OCI-M2 (cell line): ENCODE results near the gene LIX1.
"Not testable (repeated sequence)": the region's sequence is repeated elsewhere in the genome, so short reads cannot be mapped to it uniquely, and the experiment has no call there.

ENCODE experiments used
- DNase-seq: peaks from one replicate; lab custom pipeline; 2025; ENCODE audit not compliant: unreplicated experiment; lab: John Stamatoyannopoulos, UW

The LIX1 gene

GRCh38 chr5:97142521-97143254, at the start of gene LIX1:
TSS of gene LIX1 (minus strand) at chr5:97142611. CDS start at chr5:97142576, 35 bp downstream.
- no peak for DNase-seq

DNA sequence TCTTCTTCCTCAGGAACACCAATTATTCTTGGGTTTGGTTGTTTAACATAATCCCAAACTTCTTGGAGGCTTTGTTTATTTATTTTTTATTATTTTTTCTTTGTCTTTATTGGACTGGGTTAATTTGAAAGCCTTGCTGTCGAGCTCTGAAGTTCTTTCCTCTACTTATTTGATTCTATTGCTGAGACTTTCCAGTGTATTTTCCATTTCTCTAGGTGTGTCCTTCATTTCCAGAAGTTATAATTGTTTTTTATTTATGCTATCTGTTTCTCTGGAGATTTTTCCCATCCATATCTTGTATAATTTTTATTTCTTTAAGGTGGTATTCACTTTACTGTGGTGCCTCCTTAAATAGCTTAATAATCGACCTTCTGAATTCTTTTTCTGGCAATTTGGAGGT, 49.5 kb upstream of the LIX1 start:
- no peak for DNase-seq

- not testable (repeated sequence) for DNase-seq
Measured at GRCh38 chr5:97189523-97189922, 47.1 kb upstream of the LIX1 start.

DNA sequence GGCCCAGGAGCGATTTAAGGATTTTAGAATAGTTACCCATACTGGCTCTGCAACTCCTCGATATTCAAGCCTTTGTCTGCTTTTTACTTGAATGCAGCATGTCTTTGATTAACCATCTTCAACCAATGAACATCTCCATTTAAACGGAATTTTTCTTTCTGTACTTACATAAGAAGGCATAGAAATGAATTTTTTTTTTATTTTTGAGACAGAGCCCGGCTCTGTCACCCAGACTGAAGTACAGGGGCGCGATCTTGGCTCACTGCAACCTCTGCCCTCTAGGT, 41.5 kb upstream of the LIX1 start:
- DNase-seq, result no peak

GRCh38 chr5:97183100-97183929, 40.9 kb upstream of the LIX1 start, which contains the start of gene RIOK2:
TSS of gene RIOK2 (minus strand) at chr5:97183247. CDS start at chr5:97183191, 56 bp downstream.
- peak; percentile 87 for DNase-seq

- no peak for DNase-seq
Measured at GRCh38 chr5:97182571-97183099, 40.2 kb upstream of the LIX1 start.

- no peak for DNase-seq
Measured at GRCh38 chr5:97181856-97182545, 39.6 kb upstream of the LIX1 start.

DNA sequence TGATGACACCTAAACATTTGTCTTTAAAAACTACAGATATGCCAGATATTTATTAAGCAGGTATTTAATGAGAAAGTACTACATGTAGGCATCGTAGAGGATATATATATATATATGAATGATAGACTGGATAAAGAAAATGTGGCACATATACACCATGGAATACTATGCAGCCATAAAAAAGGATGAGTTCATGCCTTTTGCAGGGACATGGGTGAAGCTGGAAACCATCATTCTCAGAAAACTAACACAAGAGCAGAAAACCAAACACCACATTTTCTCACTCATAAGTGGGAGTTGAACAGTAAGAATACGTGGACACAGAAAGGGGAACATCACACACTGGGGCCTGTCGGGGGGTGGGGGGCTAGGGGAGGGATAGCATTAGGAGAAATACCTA, 37.0 kb upstream of the LIX1 start:
- DNase-seq, result not testable (repeated sequence)

GRCh38 chr5:97172227-97172626, 29.8 kb upstream of the LIX1 start:
- DNase-seq, result no peak

DNA sequence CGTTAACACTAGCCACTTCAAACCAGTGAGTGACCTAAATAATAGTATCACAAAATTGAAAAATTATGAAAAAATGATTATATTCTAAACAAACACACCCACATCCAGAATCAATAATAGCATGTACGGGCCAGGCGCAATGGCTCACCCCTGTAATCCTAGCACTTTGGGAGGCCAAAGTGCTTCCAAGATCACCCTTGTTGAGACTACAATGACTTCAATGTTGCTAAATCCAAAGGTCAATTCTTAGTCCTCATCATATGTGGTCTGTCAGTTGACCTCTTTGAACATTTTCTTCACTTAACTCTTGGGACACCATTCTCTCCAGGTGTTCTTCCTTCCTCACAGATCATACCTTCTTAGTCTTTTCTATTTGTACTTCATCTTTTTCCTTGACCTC, 29.3 kb upstream of the LIX1 start:
- no peak for DNase-seq

- no peak for DNase-seq
Measured at GRCh38 chr5:97167435-97167834, 25.0 kb upstream of the LIX1 start.

GRCh38 chr5:97165726-97166125, 23.3 kb upstream of the LIX1 start:
- DNase-seq, result no peak

DNA sequence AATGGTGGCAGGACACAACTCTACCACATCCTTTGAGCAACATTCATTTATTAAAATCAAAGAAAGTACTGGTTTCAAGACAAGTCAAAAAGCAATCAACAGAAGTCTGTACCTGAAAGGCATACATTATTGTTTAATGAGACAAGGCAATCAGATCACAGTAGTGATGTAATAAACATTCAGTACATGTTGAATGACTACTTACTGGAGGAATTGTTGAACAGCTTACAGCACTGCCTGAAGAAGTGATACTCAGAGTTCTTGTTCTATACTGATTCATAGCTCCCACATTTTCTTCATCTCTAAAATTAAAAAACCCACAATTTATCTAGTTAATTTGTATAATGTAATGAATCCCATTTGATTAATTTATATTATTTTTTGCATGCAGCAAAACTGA, 22.4 kb upstream of the LIX1 start:
- no peak for DNase-seq

DNA sequence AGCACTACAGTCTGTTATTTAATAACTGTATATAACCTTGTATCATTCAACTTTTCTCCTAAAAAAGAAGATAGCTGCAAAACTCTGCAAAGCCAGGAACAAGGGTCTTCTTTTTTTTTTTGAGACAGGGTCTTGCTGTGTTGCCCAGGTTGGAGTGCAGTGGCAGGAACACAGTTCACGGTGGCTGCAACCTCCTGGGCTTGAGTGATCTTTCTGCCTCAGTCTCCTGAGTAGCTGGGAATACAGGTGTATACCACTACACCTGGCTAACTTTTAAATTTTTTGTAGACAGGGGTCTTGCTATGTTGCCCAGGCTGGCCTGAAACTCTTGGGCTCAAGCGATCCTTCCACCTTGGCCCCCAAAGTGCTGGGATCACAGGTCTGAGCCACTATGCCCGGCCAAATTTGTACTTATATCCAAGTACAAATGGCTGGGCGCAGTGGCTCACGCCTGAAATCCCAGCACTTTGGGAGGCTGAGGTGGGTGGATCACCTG, 21.4 kb upstream of the LIX1 start:
- DNase-seq, result no peak

GRCh38 chr5:97163360-97163764, 21.0 kb upstream of the LIX1 start:
- no peak for DNase-seq

- DNase-seq, result peak; percentile 24
Measured at GRCh38 chr5:97162045-97162444, 19.6 kb upstream of the LIX1 start.

- DNase-seq, result no peak
Measured at GRCh38 chr5:97157689-97158088, 15.3 kb upstream of the LIX1 start.

DNA sequence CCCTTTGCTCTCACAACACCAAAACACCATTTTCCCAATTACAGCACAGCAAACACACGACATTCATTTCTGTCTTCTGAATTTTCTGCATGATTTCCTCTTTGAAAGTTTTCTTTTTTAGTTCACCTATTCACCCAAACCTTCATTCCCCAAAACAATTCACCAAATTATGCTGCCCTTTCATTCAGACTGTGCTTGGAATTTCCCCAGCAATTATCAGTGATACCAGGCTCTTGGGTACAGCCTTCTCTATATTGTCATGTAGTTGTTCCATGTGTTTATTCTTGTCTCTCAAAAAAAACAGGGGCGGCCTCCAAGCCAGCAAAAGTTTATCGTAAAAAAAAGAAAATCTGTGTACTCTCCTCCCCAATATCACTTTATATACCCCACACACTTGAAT, 9.0 kb upstream of the LIX1 start:
- no peak for DNase-seq

GRCh38 chr5:97150401-97150800, 8.0 kb upstream of the LIX1 start:
- DNase-seq, result no peak

DNA sequence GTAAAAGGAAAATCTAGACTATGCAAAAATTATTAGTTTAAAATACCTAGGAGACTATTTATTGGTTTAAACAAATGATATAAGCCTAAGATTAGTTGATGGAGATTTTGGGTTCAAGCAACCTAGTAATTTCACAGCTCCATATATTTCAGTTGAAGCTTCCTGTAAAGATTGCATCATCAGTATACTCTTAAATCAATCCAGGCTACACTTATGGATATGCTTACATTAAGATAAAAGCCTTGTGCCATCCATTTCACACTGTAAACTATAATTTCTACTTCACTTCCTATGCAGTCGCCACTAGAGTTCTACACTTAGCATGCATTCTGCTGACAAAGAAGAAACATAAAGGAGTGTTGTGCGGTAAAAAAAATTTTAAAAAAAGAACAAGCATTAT, 7.3 kb upstream of the LIX1 start:
- DNase-seq, result no peak

DNA sequence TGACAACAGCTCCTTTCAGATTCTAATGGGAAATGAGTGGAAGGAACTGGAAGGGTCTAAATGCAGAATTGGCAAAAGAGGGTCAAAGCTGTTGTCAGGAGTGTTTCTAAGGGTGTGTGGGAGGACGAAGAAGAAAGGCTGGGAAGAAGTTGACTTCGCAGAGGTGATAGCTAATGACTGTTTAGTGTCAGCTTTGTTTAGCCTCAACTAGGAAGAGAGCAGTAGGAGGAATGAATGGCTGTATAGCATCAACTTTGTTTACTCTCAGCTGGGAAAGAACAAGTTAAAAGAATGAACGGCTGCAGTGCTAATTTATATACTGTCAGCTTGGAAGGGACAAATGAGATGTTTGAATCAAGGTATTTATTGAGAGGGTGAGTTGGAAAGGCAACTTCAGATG, 5.9 kb upstream of the LIX1 start:
- no peak for DNase-seq
